Astrocyte of the spinal cord (primary cell): Measurements from ENCODE around the gene PRKCH.

Experiments
- DNase-seq: peaks from one replicate; pipeline ENCODE4 v3.0.0; 2011; ENCODE audit warnings: low read depth, low spot score
- H3K4me3 ChIP-seq: 2 replicates; pipeline ENCODE4 v1.5.1; 2011; ENCODE audit warnings: low read depth, mild to moderate bottlenecking, low read length, moderate library complexity
- CTCF ChIP-seq: IDR thresholded peaks from 2 replicates; pipeline ENCODE4 v1.5.1; 2012; ENCODE audit warnings: low read depth, mild to moderate bottlenecking, low read length, inconsistent platforms
- in situ Hi-C: cut with HindIII; loops from 2 replicates; pipeline ENCODE4 v1.10.0; 2017; ENCODE audit warnings: low sequenced_read_pairs

The PRKCH gene

GRCh38 chr14:61491876-61492434 is 170.6 kb downstream of the PRKCH start:
- DNase-seq: no peak
- in situ Hi-C loops: no loop called here
- TF ChIP-seq CTCF: no peak
- H3K4me3 ChIP-seq: no peak overlapping the region

GRCh38 chr14:61492474-61492873 is 171.1 kb downstream of the PRKCH start:
- no peak for DNase-seq
- H3K4me3 ChIP-seq: no peak overlapping the region
- in situ Hi-C loops: no loop called here
- TF ChIP-seq CTCF: no peak

GRCh38 chr14:61493239-61493638 is 171.9 kb downstream of the PRKCH start:
- peak; percentile 89 for DNase-seq
- no peak for TF ChIP-seq CTCF
- in situ Hi-C loops: no loop called here
- no peak overlapping the region for H3K4me3 ChIP-seq

GRCh38 chr14:61494018-61494417 is 172.6 kb downstream of the PRKCH start:
- in situ Hi-C loops: no loop called here
- no peak for DNase-seq
- no peak for TF ChIP-seq CTCF
- H3K4me3 ChIP-seq: no peak overlapping the region

GRCh38 chr14:61495809-61496208 is 174.4 kb downstream of the PRKCH start:
- DNase-seq: no peak
- no peak overlapping the region for H3K4me3 ChIP-seq
- no peak for TF ChIP-seq CTCF
- in situ Hi-C loops: no loop called here

- no peak overlapping the region for H3K4me3 ChIP-seq
- in situ Hi-C loops: no loop called here
- no peak for TF ChIP-seq CTCF
- peak; percentile 40 for DNase-seq
These were observed 176.9 kb downstream of the PRKCH start for GRCh38 chr14:61498303-61498702.

- DNase-seq: no peak
- no peak for TF ChIP-seq CTCF
- H3K4me3 ChIP-seq: no peak overlapping the region
- in situ Hi-C loops: no loop called here
These were observed 177.4 kb downstream of the PRKCH start for GRCh38 chr14:61498811-61499210.
